ENCODE results near the gene MPP1. TPM values are rescaled to one million over a fixed set of nuclear protein-coding genes. Genes with fewer than 3 reads are reported as not detected.

MPP1 gene
- total RNA-seq, 4 donors from 2014 or later: 9.9 to 15.0 (median 13.3) TPM

- TF ChIP-seq POLR2A (IDR thresholded peaks at IDR 0.05) (no peak), CTCF (IDR thresholded peaks at IDR 0.05) (no peak), POLR2AphosphoS5 (IDR thresholded peaks at IDR 0.05) (no peak), EP300 (IDR thresholded peaks at IDR 0.05) (no peak)
- WGBS: 73% methylated on average over 5 of the region's 5 CpGs
- Histone ChIP-seq H3K4me3 (no peak overlapping the region), H3K27ac (no peak overlapping the region), H3K36me3 (no peaks in the 10 kb centered on the region), H3K4me1 (no peaks in the 10 kb centered on the region), H3K9me3 (no peaks in the 10 kb centered on the region), H3K27me3 (no peaks in the 10 kb centered on the region)
- no peak for DNase-seq (ENCODE audit: low spot score in 2 of 2)
Measured at GRCh38 chrX:154815274-154815818, 10.1 kb upstream of the MPP1 start.

GRCh38 chrX:154813801-154814200 lies 8.5 kb upstream of the MPP1 start:
- no peak for DNase-seq (ENCODE audit: low spot score in 2 of 2)
- Histone ChIP-seq H3K9me3 (no peaks in the 10 kb centered on the region), H3K4me1 (no peaks in the 10 kb centered on the region), H3K4me3 (no peak overlapping the region), H3K36me3 (no peaks in the 10 kb centered on the region), H3K27ac (no peak overlapping the region), H3K27me3 (no peaks in the 10 kb centered on the region)
- WGBS: 18% methylated on average over 1 of the region's 1 CpG
- TF ChIP-seq POLR2AphosphoS5 (IDR thresholded peaks at IDR 0.05) (no peak), EP300 (IDR thresholded peaks at IDR 0.05) (no peak), CTCF (IDR thresholded peaks at IDR 0.05) (no peak), POLR2A (IDR thresholded peaks at IDR 0.05) (no peak)

- H3K27ac ChIP-seq: no peak overlapping the region
- H3K9me3 ChIP-seq: no peaks in the 10 kb centered on the region
- H3K4me1 ChIP-seq: no peaks in the 10 kb centered on the region
- WGBS: 57% methylated on average over 2 of the region's 2 CpGs
- DNase-seq (ENCODE audit: low spot score in 2 of 2): no peak
- H3K36me3 ChIP-seq: no peaks in the 10 kb centered on the region
- no peak overlapping the region for H3K4me3 ChIP-seq
- TF ChIP-seq CTCF (IDR thresholded peaks at IDR 0.05) (no peak), POLR2A (IDR thresholded peaks at IDR 0.05) (no peak), POLR2AphosphoS5 (IDR thresholded peaks at IDR 0.05) (no peak)
- H3K27me3 ChIP-seq: no peaks in the 10 kb centered on the region
Measured at GRCh38 chrX:154812341-154813101, 7.2 kb upstream of the MPP1 start.

- Histone ChIP-seq H3K4me1 (peaks cover 5% of the 10 kb centered on the region), H3K27me3 (no peaks in the 10 kb centered on the region), H3K9me3 (no peaks in the 10 kb centered on the region), H3K4me3 (no peak overlapping the region), H3K36me3 (no peaks in the 10 kb centered on the region), H3K27ac (no peak overlapping the region)
- TF ChIP-seq CTCF (IDR thresholded peaks at IDR 0.05): no peak
- TF ChIP-seq EP300 (IDR thresholded peaks at IDR 0.05): no peak
- TF ChIP-seq POLR2AphosphoS5 (IDR thresholded peaks at IDR 0.05): no peak
- no peak for TF ChIP-seq POLR2A (IDR thresholded peaks at IDR 0.05)
- DNase-seq (ENCODE audit: low spot score in 2 of 2): no peak
- WGBS: 70% methylated on average over 1 of the region's 1 CpG
Measured at GRCh38 chrX:154809939-154810665, 4.8 kb upstream of the MPP1 start.

Data from suprapubic skin (tissue), 4 donors.